ENCODE measurements around the gene MYCBP2. TPM values are rescaled to one million over a fixed set of nuclear protein-coding genes. Genes with fewer than 3 reads are reported as not detected.

Gene MYCBP2
- total and polyA plus RNA-seq, 4 donors, result 23.2 to 130 (median 57.9) TPM

DNA sequence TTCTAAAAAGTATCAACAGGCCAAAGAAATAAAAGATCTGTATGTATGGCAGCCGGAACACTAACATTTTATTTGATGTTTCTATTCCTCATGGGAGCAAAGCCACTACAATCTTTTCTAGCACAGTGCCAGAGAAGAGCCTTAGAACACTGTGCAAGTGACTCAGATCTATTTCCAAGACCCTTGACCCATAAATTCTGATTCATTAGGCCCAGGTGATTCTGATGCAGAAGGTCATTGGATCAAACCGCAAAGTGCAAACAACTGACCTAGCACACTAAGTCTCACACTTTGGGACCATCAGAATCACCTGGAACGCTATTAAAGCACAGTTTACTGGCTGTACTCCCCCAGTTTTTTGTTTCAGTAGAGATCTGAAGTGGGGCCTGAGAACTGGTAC lies 87.6 kb downstream of the MYCBP2 start:
- DNase-seq, result no peak
- H3K9ac ChIP-seq (ENCODE audit: insufficient read depth in 1 of 2, low read length in 2 of 2), result no peak overlapping the region
- H3K27ac ChIP-seq (ENCODE audit: low read depth in 1 of 2, low read length in 1 of 2), result no peak overlapping the region
- H3K27me3 ChIP-seq (ENCODE audit: control insufficient read depth in 3 of 3, insufficient read depth in 3 of 3, low read length in 2 of 3), result no peaks in the 10 kb centered on the region
- no peaks in the 10 kb centered on the region for H3K4me1 ChIP-seq (ENCODE audit: control insufficient read depth in 5 of 5, insufficient read depth in 5 of 5, low read length in 5 of 5)
- no peak for ATAC-seq (ENCODE audit: insufficient read depth, low FRiP score)
- WGBS, 2 donors, result 91 to 97% methylated on average over 3 of the region's 3 CpGs
- no peaks in the 10 kb centered on the region for H3K9me3 ChIP-seq (ENCODE audit: control insufficient read depth in 4 of 4, insufficient read depth in 3 of 4, low read length in 3 of 4)
- peaks cover 5 to 12% (median 6%) of the 10 kb centered on the region in 4 donors for H3K36me3 ChIP-seq (ENCODE audit: control insufficient read depth in 4 of 4, insufficient read depth in 4 of 4, low read length in 4 of 4)
- TF ChIP-seq, protein P1, sequence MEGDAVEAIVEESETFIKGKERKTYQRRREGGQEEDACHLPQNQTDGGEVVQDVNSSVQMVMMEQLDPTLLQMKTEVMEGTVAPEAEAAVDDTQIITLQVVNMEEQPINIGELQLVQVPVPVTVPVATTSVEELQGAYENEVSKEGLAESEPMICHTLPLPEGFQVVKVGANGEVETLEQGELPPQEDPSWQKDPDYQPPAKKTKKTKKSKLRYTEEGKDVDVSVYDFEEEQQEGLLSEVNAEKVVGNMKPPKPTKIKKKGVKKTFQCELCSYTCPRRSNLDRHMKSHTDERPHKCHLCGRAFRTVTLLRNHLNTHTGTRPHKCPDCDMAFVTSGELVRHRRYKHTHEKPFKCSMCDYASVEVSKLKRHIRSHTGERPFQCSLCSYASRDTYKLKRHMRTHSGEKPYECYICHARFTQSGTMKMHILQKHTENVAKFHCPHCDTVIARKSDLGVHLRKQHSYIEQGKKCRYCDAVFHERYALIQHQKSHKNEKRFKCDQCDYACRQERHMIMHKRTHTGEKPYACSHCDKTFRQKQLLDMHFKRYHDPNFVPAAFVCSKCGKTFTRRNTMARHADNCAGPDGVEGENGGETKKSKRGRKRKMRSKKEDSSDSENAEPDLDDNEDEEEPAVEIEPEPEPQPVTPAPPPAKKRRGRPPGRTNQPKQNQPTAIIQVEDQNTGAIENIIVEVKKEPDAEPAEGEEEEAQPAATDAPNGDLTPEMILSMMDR (IDR thresholded peaks at IDR 0.05; ENCODE audit: control extremely low read depth, extremely low read depth), result no peak
- no peak overlapping the region for H3K4me3 ChIP-seq

DNA sequence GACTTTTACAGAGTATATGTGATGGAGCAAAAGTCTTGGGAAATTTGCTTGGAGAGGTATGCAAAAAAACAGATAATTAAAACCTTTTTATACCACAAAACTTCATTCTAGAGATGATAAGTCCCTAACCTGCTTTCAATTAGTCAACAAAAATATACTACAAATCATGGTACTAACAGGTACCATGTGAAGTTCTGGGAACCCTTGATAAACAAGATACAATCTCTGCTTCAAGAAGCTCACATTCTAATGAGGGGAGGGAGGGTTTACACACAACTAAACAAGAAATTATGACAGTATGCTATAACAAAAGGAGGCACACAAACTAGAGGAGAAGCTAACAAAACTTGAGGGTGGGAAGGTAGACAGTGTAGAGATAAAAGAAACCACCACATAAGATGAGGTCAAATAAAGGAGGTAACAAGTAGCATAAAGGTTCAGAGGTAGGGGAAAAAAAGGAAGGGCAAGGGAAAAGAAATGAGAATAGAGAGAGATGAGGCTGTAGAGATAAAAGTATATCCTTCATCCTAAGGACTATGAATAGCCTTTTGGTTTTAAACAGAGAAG lies 91.4 kb downstream of the MYCBP2 start:
- TF ChIP-seq, protein P1 (IDR thresholded peaks at IDR 0.05; ENCODE audit: control extremely low read depth, extremely low read depth), result no peak
- H3K27ac ChIP-seq (ENCODE audit: low read depth in 1 of 2, low read length in 1 of 2), result no peak overlapping the region
- no peaks in the 10 kb centered on the region for H3K27me3 ChIP-seq (ENCODE audit: control insufficient read depth in 3 of 3, insufficient read depth in 3 of 3, low read length in 2 of 3)
- ATAC-seq (ENCODE audit: insufficient read depth, low FRiP score) (no peak), DNase-seq (no peak)
- no peaks in the 10 kb centered on the region for H3K9me3 ChIP-seq (ENCODE audit: control insufficient read depth in 4 of 4, insufficient read depth in 3 of 4, low read length in 3 of 4)
- H3K4me1 ChIP-seq (ENCODE audit: control insufficient read depth in 5 of 5, insufficient read depth in 5 of 5, low read length in 5 of 5), result no peaks in the 10 kb centered on the region
- no peak overlapping the region for H3K9ac ChIP-seq (ENCODE audit: insufficient read depth in 1 of 2, low read length in 2 of 2)
- peaks cover 0 to 8% (median 0%) of the 10 kb centered on the region in 4 donors for H3K36me3 ChIP-seq (ENCODE audit: control insufficient read depth in 4 of 4, insufficient read depth in 4 of 4, low read length in 4 of 4)
- H3K4me3 ChIP-seq, result no peak overlapping the region

DNA sequence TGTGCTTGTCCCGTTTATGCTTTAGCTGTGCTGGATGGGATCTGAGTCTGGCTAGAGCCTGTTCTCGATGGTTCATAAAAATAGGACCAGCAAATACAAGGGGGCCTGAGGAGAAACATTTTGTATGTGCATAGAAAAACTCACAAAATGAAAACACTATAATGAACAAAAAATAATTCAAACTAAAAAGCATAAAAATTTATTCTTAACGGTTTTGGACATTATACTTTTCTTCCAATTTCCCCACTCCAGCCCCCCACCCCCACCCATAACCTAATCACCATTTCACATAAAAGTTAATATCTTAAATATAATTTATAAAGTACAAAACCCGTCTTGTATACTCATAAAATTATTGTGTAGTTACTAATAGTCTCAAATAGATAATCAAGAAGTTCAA lies 93.7 kb downstream of the MYCBP2 start:
- TF ChIP-seq, protein P1 (IDR thresholded peaks at IDR 0.05; ENCODE audit: control extremely low read depth, extremely low read depth), result no peak
- H3K9me3 ChIP-seq (ENCODE audit: control insufficient read depth in 4 of 4, insufficient read depth in 3 of 4, low read length in 3 of 4), result no peaks in the 10 kb centered on the region
- no peak overlapping the region for H3K4me3 ChIP-seq
- no peaks in the 10 kb centered on the region for H3K4me1 ChIP-seq (ENCODE audit: control insufficient read depth in 5 of 5, insufficient read depth in 5 of 5, low read length in 5 of 5)
- H3K27ac ChIP-seq (ENCODE audit: low read depth in 1 of 2, low read length in 1 of 2), result no peak overlapping the region
- WGBS, 2 donors, result 97 to 98% methylated on average over 4 of the region's 4 CpGs
- no peak overlapping the region for H3K9ac ChIP-seq (ENCODE audit: insufficient read depth in 1 of 2, low read length in 2 of 2)
- no peaks in the 10 kb centered on the region for H3K27me3 ChIP-seq (ENCODE audit: control insufficient read depth in 3 of 3, insufficient read depth in 3 of 3, low read length in 2 of 3)
- no peak for DNase-seq
- ATAC-seq (ENCODE audit: insufficient read depth, low FRiP score), result no peak
- H3K36me3 ChIP-seq (ENCODE audit: control insufficient read depth in 4 of 4, insufficient read depth in 4 of 4, low read length in 4 of 4), result peaks cover 0 to 5% (median 0%) of the 10 kb centered on the region in 4 donors

DNA sequence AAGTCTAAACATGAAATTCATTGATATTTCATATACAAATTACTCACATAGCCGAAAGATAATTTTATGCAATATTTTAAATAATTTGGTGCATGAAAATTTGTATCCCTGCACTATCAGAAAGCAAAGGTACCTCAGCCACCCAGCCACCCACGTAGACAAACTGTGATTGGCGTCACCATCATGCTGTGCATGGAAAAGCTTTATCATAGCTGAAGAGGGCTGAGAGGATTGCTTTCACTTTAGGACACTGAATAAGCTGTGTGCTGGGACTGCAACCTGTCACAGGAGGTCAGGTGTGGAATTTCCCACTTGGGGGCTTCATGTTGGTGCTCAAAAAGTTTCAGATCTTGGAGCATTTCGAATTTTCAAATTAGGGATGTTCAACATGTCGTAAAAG lies 96.3 kb downstream of the MYCBP2 start:
- Histone ChIP-seq H3K4me3 (no peak overlapping the region), H3K36me3 (ENCODE audit: control insufficient read depth in 4 of 4, insufficient read depth in 4 of 4, low read length in 4 of 4) (peaks cover 0 to 3% (median under 1%) of the 10 kb centered on the region in 4 donors), H3K9me3 (ENCODE audit: control insufficient read depth in 4 of 4, insufficient read depth in 3 of 4, low read length in 3 of 4) (no peaks in the 10 kb centered on the region), H3K9ac (ENCODE audit: insufficient read depth in 1 of 2, low read length in 2 of 2) (no peak overlapping the region), H3K27ac (ENCODE audit: low read depth in 1 of 2, low read length in 1 of 2) (no peak overlapping the region), H3K27me3 (ENCODE audit: control insufficient read depth in 3 of 3, insufficient read depth in 3 of 3, low read length in 2 of 3) (no peaks in the 10 kb centered on the region), H3K4me1 (ENCODE audit: control insufficient read depth in 5 of 5, insufficient read depth in 5 of 5, low read length in 5 of 5) (no peaks in the 10 kb centered on the region)
- no peak for ATAC-seq (ENCODE audit: insufficient read depth, low FRiP score)
- TF ChIP-seq, protein P1 (IDR thresholded peaks at IDR 0.05; ENCODE audit: control extremely low read depth, extremely low read depth), result no peak
- no peak for DNase-seq
- 95 to 97% methylated on average over 5 of the region's 5 CpGs for WGBS, 2 donors

Data from lung (tissue), 12 donors.